HepG2 (cell line): ENCODE results near the gene WIPF2. TPM values are rescaled to one million over a fixed set of nuclear protein-coding genes. Genes with fewer than 3 reads are reported as not detected.

ENCODE experiments used
- BCL6 ChIP-seq: IDR thresholded peaks from 2 replicates; pipeline ENCODE4 v1.6.1; 2016; ENCODE audit warnings: missing genetic modification reagents, missing compliant biosample characterization
- CHCHD3 ChIP-seq: sonication (generic); formaldehyde crosslinking; IDR thresholded peaks from 2 replicates; pipeline ENCODE4 v1.8.0; 2022; ENCODE audit warnings: mild to moderate bottlenecking, missing genetic modification reagents, moderate library complexity
- MXD4 ChIP-seq: IDR thresholded peaks from 2 replicates; pipeline ENCODE4 v1.6.1; 2016; ENCODE audit warnings: mild to moderate bottlenecking, missing biosample characterization, missing genetic modification reagents
- PHF8 ChIP-seq: sonication (generic); formaldehyde crosslinking; IDR thresholded peaks from 2 replicates; pipeline ENCODE4 v1.5.0; 2020; ENCODE audit warnings: missing genetic modification reagents
- SIN3B ChIP-seq: fragments of 150-350 bp; IDR thresholded peaks from 2 replicates; pipeline ENCODE4 v1.6.1; 2014; ENCODE audit warnings: low read length
- SP140L ChIP-seq: sonication (generic); formaldehyde crosslinking; IDR thresholded peaks from 2 replicates; pipeline ENCODE4 v1.4.0; 2020; ENCODE audit warnings: missing genetic modification reagents, borderline replicate concordance
- SSRP1 ChIP-seq: IDR thresholded peaks from 2 replicates; pipeline ENCODE4 v1.6.1; 2016; ENCODE audit warnings: control low read depth
- SYNCRIP ChIP-seq: fragments of 200-400 bp; formaldehyde crosslinking; IDR thresholded peaks from 2 replicates; pipeline ENCODE4 v1.6.1; 2018; ENCODE audit warnings: mild to moderate bottlenecking, low read depth, low read length; ENCODE audit not compliant: insufficient read depth
- TBP ChIP-seq: sonication (generic); formaldehyde crosslinking; IDR thresholded peaks from 2 replicates; pipeline ENCODE4 v1.5.0; 2020; ENCODE audit warnings: missing genetic modification reagents
- ZFP62 ChIP-seq: sonication (generic); formaldehyde crosslinking; IDR thresholded peaks from 2 replicates; pipeline ENCODE4 v1.4.0; 2020; ENCODE audit warnings: missing genetic modification reagents
- ZFP90 ChIP-seq: sonication (generic); formaldehyde crosslinking; IDR thresholded peaks from 2 replicates; pipeline ENCODE4 v1.8.0; 2022; ENCODE audit warnings: missing genetic modification reagents, mild to moderate bottlenecking, inconsistent platforms, borderline replicate concordance
- ZNF225 ChIP-seq: sonication (generic); formaldehyde crosslinking; IDR thresholded peaks from 2 replicates; pipeline ENCODE4 v1.4.0; 2020; ENCODE audit warnings: mild to moderate bottlenecking, missing genetic modification reagents
- ZNF335 ChIP-seq: sonication (generic); formaldehyde crosslinking; IDR thresholded peaks from 2 replicates; pipeline ENCODE4 v1.4.0; 2020; ENCODE audit warnings: missing genetic modification reagents
- ZNF431 ChIP-seq: sonication (generic); formaldehyde crosslinking; IDR thresholded peaks from 2 replicates; pipeline ENCODE4 v1.9.0; 2022; ENCODE audit warnings: missing genetic modification reagents, low read depth, mild to moderate bottlenecking, borderline replicate concordance
- ZNF446 ChIP-seq: sonication (generic); formaldehyde crosslinking; IDR thresholded peaks from 2 replicates; pipeline ENCODE4 v1.5.0; 2020; ENCODE audit warnings: mild to moderate bottlenecking, missing genetic modification reagents
- ZNF496 ChIP-seq: sonication (generic); formaldehyde crosslinking; IDR thresholded peaks from 2 replicates; pipeline ENCODE4 v1.8.1; 2023; ENCODE audit warnings: mild to moderate bottlenecking, moderate library complexity, missing genetic modification reagents; ENCODE audit not compliant: insufficient replicate concordance
- ZNF510 ChIP-seq: sonication (generic); formaldehyde crosslinking; IDR thresholded peaks from 2 replicates; pipeline ENCODE4 v1.4.0; 2020; ENCODE audit warnings: low read depth, mild to moderate bottlenecking, missing genetic modification reagents
- ZNF7 ChIP-seq: IDR thresholded peaks from 2 replicates; pipeline ENCODE4 v1.6.1; 2016; ENCODE audit warnings: missing biosample characterization, missing genetic modification reagents
- polyA plus RNA-seq, 8 experiments: library from polyadenylated mRNA; depleted of rRNA in 3 of 8; stranded (reverse) in 7 of 8; unstranded in 1 of 8; fragments of >200 nt; fragmentation: Illumina TruSeq in 4 of 8; extraction: Trizol in 4 of 8; gene quantifications; 2 replicates each; pipeline versions ENCODE4 v1.2.1 to v1.2.3, GENCODE V29; 2011 to 2016; ENCODE audit warnings: low read depth in 4 of 8, missing spikeins in 1 of 8, mixed read lengths in 1 of 8; ENCODE audit not compliant: insufficient read depth in 1 of 8
- total RNA-seq, 5 experiments: library from RNA; depleted of rRNA; stranded (reverse); fragments of >200 nt; fragmentation: Illumina TruSeq; extraction: Trizol; gene quantifications; 2 replicates each; pipeline ENCODE4 v1.2.3, GENCODE V29; 2016; ENCODE audit warnings: low read depth in 1 of 5
- TF ChIP-seq, protein P1 (sequence below): IDR thresholded peaks from 2 replicates; pipeline ENCODE4 v1.6.1; 2016; ENCODE audit warnings: missing biosample characterization, missing genetic modification reagents, low read depth
- TF ChIP-seq, protein P2 (sequence below): sonication (generic); formaldehyde crosslinking; IDR thresholded peaks from 2 replicates; pipeline ENCODE4 v1.4.0; 2020; ENCODE audit warnings: missing genetic modification reagents, mild to moderate bottlenecking, borderline replicate concordance
- TF ChIP-seq, protein P3 (sequence below): sonication (generic); formaldehyde crosslinking; IDR thresholded peaks from 2 replicates; pipeline ENCODE4 v1.9.0; 2021; ENCODE audit warnings: missing genetic modification reagents, mild to moderate bottlenecking, borderline replicate concordance
- TF ChIP-seq, protein P4 (sequence below): sonication (generic); formaldehyde crosslinking; IDR thresholded peaks from 2 replicates; pipeline ENCODE4 v1.4.0; 2020; ENCODE audit warnings: mild to moderate bottlenecking, missing genetic modification reagents, borderline replicate concordance

Gene WIPF2
- total and polyA plus RNA-seq, 2 of the 13 experiments (the other 11 are each of a cell fraction or from before 2014, with no cell fraction given): 7.2 to 10.8 TPM

DNA sequence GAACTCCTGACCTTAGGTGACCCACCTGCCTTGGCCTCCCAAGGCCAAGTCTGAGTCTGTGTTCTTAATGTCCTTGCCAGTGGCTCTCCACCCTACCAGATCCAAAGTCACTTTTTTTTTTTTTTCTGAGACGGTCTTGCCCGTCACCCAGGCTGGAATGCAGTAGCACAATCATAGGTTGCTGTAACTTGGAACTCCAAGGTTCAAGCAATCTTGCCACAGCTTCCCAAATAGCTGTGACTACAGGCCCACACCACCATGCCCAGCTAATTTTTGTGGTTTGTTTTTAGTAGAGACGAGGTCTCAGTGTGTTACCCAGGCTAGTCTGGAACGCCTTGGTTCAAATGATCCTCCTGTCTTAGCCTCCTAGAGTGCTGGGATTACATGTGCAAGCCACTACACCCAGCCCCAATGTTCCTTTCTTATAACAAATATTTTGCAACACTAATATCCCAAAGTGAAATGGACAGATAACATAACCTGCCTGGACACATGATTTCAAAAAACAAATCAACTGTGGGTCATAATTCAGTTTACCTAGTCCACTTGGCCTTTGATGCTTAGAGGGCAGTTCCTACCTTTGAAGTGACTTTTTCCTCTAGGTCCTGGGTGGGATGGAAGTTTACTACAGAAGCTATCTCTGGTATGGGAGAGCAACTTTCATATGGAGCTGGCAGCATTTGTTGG, 45.9 kb upstream of the WIPF2 start (continued):
- no peak for TF ChIP-seq SIN3B
- no peak for TF ChIP-seq ZFP62
- TF ChIP-seq ZNF446 (CRISPR knock-in tag): no peak
- TF ChIP-seq ZNF510 (CRISPR knock-in tag): no peak
- peak; percentile 81 for TF ChIP-seq BCL6 (CRISPR knock-in tag)
- no peak for TF ChIP-seq MXD4 (CRISPR knock-in tag)
- TF ChIP-seq ZNF225 (CRISPR knock-in tag): no peak
- TF ChIP-seq, protein P1, sequence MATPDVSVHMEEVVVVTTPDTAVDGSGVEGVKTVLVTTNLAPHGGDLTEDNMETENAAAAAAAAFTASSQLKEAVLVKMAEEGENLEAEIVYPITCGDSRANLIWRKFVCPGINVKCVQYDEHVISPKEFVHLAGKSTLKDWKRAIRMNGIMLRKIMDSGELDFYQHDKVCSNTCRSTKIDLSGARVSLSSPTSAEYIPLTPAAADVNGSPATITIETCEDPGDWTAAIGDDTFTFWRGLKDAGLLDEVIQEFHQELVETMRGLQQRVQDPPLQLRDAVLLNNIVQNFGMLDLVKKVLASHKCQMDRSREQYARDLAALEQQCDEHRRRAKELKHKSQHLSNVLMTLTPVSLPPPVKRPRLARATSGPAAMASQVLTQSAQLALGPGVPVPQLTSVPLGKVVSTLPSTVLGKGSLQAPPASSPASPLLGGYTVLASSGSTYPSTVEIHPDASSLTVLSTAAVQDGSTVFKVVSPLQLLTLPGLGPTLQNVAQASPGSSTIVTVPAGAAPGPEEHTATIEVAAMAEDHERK (CRISPR knock-in tag): no peak
- TF ChIP-seq SYNCRIP: no peak
- TF ChIP-seq, protein P2, sequence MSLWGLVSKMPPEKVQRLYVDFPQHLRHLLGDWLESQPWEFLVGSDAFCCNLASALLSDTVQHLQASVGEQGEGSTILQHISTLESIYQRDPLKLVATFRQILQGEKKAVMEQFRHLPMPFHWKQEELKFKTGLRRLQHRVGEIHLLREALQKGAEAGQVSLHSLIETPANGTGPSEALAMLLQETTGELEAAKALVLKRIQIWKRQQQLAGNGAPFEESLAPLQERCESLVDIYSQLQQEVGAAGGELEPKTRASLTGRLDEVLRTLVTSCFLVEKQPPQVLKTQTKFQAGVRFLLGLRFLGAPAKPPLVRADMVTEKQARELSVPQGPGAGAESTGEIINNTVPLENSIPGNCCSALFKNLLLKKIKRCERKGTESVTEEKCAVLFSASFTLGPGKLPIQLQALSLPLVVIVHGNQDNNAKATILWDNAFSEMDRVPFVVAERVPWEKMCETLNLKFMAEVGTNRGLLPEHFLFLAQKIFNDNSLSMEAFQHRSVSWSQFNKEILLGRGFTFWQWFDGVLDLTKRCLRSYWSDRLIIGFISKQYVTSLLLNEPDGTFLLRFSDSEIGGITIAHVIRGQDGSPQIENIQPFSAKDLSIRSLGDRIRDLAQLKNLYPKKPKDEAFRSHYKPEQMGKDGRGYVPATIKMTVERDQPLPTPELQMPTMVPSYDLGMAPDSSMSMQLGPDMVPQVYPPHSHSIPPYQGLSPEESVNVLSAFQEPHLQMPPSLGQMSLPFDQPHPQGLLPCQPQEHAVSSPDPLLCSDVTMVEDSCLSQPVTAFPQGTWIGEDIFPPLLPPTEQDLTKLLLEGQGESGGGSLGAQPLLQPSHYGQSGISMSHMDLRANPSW (CRISPR knock-in tag): no peak
- TF ChIP-seq SP140L (CRISPR knock-in tag): no peak
- TF ChIP-seq ZNF7: no peak
- TF ChIP-seq SSRP1 (CRISPR knock-in tag): no peak
- TF ChIP-seq, protein P3, sequence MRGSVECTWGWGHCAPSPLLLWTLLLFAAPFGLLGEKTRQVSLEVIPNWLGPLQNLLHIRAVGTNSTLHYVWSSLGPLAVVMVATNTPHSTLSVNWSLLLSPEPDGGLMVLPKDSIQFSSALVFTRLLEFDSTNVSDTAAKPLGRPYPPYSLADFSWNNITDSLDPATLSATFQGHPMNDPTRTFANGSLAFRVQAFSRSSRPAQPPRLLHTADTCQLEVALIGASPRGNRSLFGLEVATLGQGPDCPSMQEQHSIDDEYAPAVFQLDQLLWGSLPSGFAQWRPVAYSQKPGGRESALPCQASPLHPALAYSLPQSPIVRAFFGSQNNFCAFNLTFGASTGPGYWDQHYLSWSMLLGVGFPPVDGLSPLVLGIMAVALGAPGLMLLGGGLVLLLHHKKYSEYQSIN: no peak
- TF ChIP-seq ZNF335 (CRISPR knock-in tag): peak; percentile 67; the same call in 1 of the 2 replicates
- TF ChIP-seq, protein P4, sequence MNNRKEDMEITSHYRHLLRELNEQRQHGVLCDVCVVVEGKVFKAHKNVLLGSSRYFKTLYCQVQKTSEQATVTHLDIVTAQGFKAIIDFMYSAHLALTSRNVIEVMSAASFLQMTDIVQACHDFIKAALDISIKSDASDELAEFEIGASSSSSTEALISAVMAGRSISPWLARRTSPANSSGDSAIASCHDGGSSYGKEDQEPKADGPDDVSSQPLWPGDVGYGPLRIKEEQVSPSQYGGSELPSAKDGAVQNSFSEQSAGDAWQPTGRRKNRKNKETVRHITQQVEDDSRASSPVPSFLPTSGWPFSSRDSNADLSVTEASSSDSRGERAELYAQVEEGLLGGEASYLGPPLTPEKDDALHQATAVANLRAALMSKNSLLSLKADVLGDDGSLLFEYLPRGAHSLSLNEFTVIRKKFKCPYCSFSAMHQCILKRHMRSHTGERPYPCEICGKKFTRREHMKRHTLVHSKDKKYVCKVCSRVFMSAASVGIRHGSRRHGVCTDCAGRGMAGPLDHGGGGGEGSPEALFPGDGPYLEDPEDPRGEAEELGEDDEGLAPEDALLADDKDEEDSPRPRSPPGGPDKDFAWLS: no peak
- no peak for TF ChIP-seq ZNF496 (CRISPR knock-in tag)
- peak; percentile 22; the same call in 1 of the 2 replicates for TF ChIP-seq ZFP90 (CRISPR knock-in tag)
- 0 out of 2 replicates have a peak, but pooled peaks have one; percentile 56 for TF ChIP-seq TBP (CRISPR knock-in tag)
- TF ChIP-seq ZNF431 (CRISPR knock-in tag): peak; percentile 28; the same call in 1 of the 2 replicates
- no peak for TF ChIP-seq PHF8 (CRISPR knock-in tag)
- TF ChIP-seq CHCHD3 (CRISPR knock-in tag): no peak
